CD4-positive, alpha-beta T cell treated with Interleukin-17A for 1 hour (primary cell): ENCODE results near the gene RNF149.

Source experiments
- DNase-seq: peaks from one replicate; pipeline ENCODE4 v3.0.0-alpha.2; 2020

The RNF149 gene

DNA sequence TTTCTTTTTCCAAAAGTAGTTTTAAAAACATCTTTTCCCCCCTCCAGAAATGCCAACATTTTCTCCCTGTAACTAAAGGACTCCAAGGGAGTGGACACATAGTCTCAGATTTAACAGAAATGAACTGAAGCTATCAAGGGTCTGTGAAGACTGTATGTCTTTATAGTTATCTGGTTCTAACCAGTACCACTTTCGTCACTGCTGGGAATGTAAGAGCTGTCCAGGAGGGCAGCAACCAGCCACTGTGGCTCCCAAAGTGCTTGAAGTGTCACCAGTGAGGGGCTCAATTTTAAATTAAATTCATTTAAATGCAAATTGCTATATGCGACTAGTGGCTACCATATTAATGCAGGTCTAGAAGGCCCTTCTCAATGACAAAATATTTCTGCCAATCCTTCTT is 15.0 kb downstream of the RNF149 start:
- DNase-seq: no peak

DNA sequence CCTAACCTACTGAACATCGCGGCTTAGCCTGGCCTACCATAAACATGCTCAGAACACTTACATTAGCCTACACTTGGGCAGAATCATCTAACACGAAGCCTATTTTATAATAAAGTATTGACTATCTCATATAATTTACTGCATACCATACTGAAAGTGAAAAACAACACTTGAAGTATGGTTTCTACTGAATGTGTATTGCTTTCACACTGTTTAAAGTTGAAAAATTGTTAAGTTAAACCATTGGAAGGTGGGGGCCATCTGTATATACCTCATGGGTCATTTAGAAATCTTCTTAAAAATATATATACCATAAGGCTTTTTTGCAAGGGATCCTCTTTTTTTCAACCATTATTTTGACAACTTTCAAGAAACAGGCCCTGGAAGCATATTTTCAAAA is 16.5 kb downstream of the RNF149 start:
- no peak for DNase-seq

DNA sequence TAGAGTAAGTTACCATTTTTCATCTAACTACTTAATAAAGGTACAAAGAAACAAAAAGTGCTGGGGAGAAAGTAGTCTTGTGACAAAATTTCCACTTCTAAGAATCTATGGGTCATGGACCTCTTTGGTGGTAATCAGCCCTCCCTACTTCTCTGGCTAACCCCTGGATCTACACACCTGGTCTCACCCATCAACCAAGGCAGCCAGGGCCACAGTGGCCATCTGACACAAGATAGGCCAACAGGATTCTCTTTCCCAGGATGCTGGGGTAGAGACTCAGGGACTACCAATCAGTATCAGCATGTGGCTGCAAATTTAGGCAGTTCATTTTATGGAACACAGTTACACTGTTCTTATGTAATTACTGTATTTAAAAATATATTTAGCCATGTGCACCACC is 17.8 kb downstream of the RNF149 start:
- DNase-seq: no peak

DNA sequence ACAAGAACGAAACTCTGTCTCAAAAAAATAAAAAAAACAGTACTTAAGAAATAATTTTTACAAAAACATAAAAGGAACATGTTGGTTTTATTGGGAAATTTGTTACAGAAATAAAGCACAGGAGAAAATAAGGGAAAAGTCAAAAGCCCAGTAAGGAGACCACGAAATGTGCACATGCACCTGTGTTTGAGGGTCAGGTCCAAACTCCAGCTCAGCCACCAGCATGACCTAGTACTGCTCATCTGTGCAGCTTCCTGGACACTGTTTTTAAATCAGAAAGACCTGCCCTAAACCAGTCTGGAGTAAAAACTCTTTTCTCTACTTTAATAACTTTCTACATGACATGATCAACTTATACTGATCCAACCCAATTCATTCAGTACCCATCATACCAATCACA is 21.2 kb downstream of the RNF149 start:
- no peak for DNase-seq

DNA sequence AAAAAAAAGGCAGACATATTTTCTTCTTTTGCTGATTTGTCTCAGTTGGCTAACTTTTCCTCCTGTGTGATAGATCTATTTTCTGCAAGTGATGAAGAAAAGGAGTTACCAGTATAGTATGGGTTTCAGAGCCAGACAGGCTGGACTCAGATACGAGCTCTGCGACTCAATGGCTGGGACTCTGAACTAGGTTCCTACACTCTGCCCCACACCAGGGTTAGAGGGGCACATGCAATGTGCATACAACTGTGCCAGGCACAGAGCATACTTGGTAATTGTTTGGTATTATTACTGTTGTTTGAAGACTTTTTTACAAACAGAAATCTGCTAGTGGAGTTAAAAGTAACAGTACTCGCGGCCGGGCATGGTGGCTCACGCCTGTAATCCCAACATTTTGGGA is 21.8 kb downstream of the RNF149 start:
- no peak for DNase-seq

DNA sequence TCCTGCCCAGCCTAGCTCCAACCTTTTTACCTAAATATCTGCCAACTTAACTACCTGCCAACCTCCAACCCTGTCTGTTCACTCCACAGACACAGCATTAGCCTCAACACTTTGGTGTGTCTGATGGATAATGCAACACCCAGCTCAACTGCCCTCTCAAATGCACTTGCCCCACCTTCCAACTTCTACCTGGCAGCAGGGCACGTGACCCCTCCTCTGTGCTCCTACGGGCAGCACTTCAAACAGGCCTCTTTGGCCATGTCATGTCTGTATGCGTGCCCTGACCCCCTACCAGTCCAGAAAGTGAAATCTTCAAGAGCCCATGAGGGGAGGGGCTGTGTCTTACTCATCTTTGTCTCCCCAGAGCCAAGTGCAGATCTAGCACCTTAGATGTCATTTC is 25.5 kb downstream of the RNF149 start:
- no peak for DNase-seq

DNA sequence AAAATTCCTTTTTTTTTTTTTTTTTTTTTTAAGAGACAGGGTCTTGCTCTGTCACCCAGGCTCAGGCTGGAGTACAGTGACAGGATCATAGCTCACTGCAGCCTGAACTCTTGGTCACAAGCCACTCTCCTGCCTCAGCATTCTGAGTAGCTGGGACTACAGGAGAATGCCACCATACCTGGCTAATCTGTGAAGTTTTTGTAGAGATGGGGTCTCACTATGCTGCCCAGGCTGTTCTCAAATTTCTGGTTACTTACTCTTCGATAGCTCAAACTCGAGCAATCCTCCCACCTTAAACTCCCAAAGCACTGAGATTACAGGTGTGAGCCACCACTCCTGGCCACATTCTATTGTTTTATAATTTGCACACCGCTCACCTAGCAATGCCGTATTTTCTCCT is 27.0 kb downstream of the RNF149 start:
- no peak for DNase-seq

DNA sequence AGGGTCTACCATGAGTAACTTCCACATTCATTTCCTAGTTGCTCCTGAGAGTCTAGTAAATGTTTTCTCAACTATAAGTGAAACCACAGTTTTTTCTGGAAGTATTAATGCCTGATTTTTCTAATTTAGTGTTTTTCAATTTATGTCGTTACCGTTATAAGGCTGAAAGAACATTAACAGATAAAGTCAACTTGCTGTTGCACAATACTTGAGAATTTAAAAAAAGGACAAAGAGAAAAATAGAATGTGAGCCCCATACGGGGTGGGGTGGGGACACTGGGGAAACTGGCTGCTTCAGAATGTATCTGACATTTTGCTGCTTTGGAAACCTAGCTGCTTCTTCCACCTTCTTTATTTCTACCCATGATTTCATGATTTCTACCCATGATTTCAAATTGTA is 29.6 kb downstream of the RNF149 start:
- DNase-seq: no peak

DNA sequence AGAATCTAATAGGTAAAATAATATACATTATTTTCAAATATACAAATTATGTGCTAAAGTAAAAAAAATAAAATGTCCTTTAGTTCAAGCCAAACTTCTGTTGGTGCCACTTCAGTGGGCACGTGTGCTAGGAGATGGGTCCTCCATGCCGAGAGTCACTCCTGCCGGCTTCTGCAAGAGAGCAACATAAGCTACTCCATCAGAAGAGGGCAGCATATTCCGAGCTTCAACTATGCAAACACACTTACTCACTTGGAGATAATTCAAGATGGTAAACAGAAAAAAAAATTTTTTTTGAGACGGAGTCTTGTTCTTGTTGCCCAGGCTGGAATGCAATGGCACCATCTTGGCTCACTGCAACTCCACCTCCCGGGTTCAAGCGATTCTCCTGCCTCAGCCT is 31.4 kb downstream of the RNF149 start:
- DNase-seq: no peak

DNA sequence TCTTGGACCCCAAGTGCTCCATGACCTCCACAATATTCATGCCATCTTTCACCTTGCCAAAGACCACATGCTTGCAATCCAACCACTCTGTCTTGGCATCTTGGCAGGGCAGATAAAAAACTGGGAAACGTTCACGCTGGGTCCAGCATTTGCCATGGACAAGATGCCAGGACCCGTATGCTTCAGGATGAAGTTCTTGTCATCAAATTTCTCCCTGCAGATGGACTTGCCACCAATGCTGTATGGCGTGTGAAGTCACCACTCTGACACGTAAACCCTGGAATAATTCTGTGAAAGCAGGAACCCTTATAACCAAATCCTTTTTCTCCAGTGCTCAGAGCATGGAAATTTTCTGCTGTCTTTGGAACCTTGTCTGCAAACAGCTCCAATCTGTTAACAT is 34.4 kb downstream of the RNF149 start:
- DNase-seq: no peak

DNA sequence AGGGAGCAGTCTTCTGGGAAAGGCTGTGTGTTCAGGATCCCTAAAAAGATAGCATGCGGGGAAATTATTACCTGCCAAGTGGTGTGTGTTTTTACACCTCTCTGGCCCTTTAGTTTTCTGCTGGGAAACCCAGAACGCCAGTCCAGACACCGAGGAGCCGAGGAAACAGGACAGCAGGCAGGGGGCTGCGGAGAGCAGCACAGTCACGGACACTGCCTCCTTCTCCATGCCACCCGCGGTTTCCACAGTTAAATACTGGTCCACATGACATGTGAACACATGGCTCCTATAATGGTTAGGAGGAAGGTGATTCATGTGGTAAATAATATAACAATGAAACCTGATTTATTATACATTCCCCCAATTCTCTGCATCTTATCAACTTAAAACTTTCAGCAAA is 35.4 kb downstream of the RNF149 start:
- DNase-seq: no peak

DNA sequence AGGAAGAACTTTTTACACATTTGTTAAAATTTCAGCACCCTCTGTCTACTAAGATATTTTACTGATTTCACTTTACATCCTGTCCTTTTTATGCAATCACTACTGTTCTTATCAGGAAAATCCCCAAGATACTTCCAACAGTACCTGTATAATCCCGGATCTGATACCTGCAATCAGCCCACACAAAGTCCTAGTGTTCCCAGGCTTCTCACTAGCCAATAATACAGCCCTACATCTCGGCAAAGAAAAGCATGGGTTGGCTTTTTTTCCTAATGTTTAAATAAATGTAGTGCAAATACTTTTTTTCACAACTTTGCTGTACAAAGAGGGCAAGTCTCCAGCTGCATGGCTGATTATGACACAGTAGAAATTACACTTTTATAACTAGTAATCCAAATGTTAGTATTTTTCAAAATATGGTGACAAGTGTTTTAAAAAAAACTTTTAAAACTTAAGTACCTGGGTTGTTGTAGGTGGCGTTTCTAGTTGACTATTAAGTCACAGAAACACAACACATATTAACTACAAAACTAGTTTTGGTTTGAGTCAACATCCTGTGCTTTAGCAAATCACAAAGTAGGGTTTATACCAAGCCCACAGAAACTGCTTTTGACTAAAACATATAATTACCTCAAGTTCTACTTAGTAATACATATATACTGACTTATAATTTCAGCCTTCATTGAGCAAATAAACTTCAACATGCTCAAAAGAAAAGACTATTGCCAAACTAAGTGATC is 36.3 kb downstream of the RNF149 start:
- peak; percentile 34 for DNase-seq

DNA sequence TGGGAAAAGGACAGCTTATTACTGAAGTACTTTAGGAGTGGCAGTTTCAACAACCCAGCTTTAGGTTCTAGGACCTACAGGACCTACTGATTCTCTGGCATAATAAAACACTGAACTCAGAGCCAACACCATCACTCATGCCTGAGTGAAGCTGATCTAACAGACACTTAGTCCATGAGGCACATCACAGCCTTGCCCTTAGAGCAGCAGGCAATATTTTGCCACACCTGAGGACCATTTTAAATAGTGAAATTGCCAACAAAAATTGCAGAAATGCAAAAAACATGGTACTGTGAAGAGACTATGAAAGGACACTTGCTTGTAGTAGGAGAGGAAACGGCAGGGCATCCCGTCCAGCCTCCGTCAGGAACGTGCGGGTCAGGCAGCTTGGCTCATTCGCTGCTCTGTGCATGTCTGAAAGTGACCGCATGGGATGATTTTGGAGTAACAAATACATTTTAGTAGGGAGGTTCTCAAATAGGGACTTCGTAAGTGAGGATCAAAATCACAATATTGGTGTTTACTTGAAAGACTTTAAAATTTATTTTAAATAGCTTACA is 37.7 kb downstream of the RNF149 start:
- DNase-seq: no peak

DNA sequence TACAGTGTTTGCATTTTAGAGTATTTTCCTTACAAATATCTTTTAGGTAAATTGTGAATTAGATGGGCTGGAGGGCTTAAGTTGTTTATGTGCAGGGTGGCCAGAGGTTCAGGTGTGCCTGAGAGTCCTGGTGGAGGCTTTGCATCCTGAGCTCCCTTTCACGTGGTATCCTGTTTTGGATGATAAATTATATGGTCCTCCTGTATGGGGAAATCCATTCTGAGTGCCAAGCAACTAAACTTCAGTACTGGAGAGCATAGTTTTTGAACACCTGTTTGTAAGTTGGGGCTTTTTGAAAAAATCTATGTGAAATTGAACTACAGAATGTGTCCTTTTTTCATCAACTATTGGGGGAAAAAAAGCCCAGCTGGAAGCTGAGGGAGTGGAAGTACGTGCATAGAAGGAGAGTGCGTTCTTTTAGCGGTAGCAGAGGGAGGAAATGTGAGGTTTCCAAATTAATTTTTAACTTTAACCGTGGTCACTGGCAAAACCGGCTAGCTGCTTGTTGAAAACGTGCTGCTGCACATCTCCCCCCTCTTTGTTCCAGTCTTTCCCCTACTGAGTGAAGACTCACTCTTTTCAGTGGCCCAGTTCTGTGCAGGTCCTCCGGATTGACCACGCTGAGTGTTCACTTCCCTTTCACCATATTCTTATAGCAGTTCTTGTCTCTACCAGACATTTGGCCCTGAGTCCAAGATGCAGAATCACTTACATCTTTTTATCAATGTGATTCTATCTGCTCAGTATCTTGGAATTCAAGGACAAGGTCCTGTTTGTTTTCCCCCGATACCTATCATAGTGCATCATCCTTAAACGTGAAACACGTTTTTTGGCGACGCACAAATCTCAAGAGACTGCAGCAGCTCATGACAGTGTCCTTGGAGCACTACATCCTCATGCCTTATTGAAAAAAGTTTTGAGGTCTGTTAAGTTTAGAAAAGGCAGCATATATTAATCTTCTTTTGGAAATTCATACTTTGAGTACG is 40.5 kb downstream of the RNF149 start:
- DNase-seq: no peak

DNA sequence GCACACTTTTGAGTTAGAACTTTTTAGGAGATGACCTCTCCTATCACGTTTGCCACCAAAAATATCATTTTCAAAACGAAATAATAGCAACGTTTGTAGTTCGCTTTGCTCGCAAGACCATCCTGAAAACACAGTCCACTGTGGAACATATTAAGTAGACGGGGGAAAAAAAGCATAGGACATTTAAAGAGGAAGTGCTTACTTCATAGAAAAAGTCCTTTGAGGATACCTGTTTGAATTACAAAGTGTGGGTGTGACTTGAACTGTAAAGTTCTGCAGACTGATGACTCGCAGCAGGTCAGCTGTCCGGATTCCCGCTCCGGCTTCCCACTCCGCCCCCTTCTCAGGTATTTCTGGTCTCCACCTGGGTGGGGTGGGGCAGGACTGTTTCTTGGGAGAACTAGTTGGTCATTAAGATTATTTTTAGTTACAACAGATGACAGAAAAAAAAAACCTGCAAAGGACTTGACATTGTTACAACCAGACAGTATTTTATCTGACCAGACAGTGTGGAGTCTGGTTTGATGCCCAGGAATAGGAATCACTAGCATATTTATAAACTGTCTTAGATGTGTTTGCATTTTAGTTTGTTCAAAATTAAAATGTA is 42.5 kb downstream of the RNF149 start:
- no peak for DNase-seq

DNA sequence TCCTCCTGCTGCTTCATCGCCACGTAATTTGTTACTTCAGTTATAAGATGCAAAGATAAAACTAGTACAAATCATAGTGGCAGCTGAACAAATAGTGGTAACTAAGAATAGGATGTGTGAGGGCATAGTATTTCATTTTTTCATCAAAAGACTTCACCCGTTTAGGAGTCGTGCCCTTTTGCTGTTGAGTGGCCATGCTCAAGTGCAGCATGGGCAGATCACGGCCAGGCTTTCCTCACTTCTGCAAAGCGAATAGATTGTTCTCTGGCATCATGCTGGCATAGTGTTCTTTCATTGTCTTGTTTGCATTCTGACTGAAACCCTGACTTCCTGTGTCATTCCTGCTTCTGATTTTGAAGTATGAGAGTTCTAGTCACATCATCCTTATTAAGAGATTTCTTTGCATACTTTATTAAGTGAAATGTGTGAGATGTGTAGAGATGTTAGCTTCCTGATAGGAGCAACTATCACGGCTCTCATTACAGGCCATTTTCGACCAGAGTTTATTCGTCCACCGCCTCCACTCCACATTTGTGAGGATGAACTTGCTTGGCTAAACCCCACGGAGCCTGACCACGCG is 44.1 kb downstream of the RNF149 start:
- DNase-seq: no peak

DNA sequence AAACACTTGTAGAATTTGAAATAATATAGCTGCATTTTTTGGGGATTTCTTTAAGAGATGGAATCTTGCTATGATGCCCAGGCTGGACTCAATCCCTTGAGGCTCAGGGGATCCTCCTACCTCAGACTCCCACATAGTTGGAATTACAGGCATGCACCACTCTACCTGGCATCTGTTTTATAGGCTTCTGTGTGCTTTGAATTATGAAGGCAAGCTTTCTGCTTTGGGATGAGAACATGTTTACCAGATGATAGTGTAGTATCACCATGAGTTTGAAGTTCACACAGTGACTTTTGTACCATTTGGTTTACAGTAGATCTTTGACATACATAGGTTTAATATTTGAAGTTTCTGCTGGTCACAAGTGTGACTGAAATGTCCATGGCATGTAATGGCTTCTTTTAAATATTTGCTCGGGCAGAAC is 45.1 kb downstream of the RNF149 start:
- no peak for DNase-seq

DNA sequence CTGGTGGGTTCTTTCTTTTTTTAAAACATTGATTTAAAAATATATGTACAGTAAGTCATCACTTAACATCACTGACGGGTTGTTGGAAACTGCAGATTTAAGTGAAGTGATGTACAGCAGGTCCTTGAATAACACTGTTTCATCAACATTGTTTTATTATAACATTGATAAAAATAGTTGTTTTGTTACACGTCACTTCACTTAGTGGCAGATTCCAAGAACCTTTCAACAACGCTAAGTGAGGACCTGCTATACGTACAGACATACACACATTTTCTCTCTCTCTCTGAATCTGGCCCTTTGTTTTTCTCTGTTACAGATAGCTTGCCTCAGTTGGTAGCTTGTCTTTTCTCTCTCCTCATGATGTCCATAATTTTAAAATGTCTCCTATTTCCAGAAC is 46.4 kb downstream of the RNF149 start:
- no peak for DNase-seq

DNA sequence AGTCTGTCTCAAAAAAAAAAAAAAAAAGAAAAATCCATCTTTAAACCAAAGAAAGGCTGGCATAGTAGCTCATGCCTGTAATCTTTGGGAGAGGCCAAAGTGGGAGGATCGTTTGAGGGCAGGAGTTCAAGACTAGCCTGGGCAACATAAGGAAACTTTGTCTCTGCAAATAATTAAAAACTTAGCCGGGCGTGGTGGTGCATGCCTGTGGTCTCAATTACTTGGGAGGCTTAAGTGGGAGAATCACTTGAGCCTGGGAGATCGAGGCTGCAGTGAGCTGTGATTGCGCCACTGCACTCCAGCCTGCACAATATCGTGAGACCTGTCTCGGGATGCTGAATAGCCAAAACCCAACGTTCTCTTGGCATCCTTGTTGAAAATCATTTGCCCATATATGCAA is 49.7 kb downstream of the RNF149 start:
- DNase-seq: no peak

DNA sequence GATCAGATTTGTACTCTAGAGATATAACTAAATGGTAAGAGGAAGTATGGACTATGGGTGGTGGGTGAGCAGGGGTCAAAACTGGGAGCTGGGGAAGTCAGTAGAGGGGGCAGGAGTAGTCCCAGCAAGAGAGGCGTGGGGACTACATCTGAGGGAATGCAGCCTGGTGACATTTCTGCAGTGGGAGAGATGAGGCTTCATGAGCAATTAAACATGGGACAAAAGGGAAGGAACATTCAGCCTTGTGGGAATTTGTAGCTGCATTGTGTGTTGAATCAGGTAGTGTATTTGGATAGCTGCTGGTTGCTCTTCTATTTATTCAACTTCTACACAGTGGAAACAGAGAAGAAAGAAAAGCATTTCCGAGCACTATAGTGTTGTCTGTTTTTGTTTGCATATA is 52.2 kb downstream of the RNF149 start:
- no peak for DNase-seq

DNA sequence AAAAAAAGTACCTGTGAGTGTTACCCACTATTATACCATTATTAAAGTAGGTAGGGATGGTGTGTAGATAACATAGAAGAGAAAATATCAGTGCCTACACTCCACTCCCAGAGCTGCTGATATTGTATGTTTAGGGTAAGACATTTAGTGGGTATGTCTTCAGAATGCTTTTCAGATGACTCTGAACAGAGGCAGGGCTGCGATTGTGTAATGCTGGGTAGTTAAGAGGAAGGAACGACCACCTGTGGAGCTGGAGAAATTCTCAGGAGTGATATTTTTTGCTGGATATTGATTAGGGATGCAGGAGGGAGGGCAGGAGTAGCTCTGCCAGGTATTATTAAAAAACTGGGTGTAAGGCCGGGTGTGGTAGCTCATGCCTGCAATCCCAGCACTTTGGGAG is 53.0 kb downstream of the RNF149 start:
- DNase-seq: no peak

DNA sequence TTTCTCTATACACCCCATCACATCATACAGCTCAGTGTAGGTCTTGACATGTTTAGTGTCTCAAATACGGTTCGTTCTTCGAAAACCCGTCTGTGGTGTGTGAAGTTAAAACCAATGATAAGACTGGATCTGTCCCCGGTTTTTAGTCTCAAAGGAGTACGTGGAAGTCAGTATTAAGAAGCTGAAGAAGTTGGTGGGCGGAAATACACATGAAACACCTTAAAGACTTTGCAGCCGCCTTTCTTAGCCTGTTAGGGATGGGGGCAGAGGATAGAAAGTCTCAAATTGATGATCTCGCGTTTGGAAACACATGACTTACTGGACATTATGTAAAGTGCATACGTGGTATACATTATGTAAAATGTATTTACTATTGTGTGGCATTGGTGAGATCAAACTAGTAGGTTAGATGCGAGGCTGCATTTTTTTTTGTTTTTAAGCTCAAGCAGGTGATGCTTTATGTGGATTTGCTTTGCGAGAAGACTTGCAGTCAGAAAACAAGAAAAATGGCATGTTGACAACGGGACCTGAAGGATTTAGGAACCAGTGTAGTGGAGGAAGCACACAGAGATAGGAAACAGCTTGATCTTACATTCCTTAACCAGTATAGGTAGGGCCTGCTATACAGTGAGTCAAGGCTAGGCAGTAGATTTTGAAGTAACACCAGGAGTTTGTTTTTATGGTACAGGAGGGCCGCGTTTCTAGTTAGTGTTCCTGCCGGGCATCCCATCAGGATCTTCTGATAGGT is 54.6 kb downstream of the RNF149 start:
- DNase-seq: peak; percentile 42
